Omental fat pad (tissue), 4 donors: Measurements from ENCODE around the gene ZNF430. TPM values are rescaled to one million over a fixed set of nuclear protein-coding genes. Genes with fewer than 3 reads are reported as not detected.
A peak's percentile ranks its signal among the peaks of the same experiment; 100 is the strongest.
"Not testable (repeated sequence)": the region's sequence is repeated elsewhere in the genome, so short reads cannot be mapped to it uniquely, and the experiment has no call there.

Experiments used
- ATAC-seq: fragments of 150-250 bp; one replicate; pipeline ENCODE4 v1.9.1; 2016; ENCODE audit warnings: mild to moderate bottlenecking, moderate library complexity; ENCODE audit not compliant: low FRiP score
- DNase-seq: peaks from one replicate; pipeline ENCODE4 v3.0.0-alpha.2; 2019; ENCODE audit warnings: low spot score
- total RNA-seq, 4 donors: library from RNA; depleted of rRNA; stranded (reverse); fragments of >200 nt; gene quantifications; one replicate each; pipeline ENCODE4 v1.1.0, GENCODE V29; 2016
- TF ChIP-seq, protein P1 (sequence below), 3 donors: fragments of 450-650 bp; IDR thresholded peaks; one replicate each; pipeline ENCODE4 v1.5.1; 2016 to 2017; ENCODE audit warnings: antibody characterized with exemption in 3 of 3, mild to moderate bottlenecking in 3 of 3, moderate library complexity in 2 of 3

The ZNF430 gene
- 10 to 100 TPM in 3 of 4 donors, 1 to 10 TPM in 1; 4.8 to 19.9 (median 12.5) TPM for total RNA-seq

DNA sequence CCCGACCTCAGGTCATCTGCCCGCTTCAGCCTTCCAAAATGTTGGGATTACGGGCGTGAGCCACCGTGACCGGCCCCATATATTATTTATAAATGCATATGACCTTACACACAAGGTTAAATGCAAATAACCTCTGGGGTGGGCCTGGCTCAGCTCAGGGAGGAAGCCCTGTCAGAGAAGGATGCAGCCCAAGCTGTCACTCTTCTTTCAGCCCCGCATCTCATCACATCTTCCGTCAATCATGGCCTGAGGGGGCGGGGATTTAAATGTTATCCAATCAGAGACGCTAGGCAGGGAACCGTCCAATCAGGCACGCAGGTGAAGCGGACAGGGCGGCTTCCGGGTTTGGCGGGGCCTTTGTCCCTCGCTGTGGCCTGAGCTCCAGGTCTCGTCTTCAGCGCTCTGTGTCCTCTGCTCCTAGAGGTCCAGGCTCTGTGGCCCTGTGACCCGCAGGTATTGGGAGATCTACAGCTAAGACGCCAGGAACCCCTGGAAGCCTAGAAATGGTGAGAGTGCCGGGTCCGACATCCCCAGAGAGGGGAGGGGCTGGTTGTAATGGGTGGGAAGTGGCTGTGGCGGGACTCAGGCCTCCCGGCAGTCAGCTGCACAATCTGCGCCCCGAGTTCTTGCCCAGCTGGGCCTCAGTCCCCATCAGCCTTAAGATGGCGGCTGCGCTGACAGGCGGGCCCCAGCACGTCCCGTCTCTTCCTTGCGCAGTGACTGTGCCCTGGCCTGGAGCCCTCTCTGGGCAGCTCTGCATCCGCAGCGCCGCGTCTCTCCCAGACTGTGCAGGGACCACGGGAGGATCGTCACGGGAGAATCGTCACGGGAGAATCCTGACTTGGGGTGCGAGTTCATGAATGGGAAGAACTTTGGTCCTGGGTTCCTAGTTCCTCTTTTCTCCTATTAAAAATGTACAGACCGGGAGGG is at the start of gene ZNF430:
ZNF430 (plus strand) TSS at position 360 of the 930 bp plus-strand sequence; CDS start at position 504, 144 bp downstream.
- TF ChIP-seq, protein P1, sequence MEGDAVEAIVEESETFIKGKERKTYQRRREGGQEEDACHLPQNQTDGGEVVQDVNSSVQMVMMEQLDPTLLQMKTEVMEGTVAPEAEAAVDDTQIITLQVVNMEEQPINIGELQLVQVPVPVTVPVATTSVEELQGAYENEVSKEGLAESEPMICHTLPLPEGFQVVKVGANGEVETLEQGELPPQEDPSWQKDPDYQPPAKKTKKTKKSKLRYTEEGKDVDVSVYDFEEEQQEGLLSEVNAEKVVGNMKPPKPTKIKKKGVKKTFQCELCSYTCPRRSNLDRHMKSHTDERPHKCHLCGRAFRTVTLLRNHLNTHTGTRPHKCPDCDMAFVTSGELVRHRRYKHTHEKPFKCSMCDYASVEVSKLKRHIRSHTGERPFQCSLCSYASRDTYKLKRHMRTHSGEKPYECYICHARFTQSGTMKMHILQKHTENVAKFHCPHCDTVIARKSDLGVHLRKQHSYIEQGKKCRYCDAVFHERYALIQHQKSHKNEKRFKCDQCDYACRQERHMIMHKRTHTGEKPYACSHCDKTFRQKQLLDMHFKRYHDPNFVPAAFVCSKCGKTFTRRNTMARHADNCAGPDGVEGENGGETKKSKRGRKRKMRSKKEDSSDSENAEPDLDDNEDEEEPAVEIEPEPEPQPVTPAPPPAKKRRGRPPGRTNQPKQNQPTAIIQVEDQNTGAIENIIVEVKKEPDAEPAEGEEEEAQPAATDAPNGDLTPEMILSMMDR (IDR thresholded peaks at IDR 0.05): no peak
- ATAC-seq: peak; percentile 99
- DNase-seq: peak; percentile 97

DNA sequence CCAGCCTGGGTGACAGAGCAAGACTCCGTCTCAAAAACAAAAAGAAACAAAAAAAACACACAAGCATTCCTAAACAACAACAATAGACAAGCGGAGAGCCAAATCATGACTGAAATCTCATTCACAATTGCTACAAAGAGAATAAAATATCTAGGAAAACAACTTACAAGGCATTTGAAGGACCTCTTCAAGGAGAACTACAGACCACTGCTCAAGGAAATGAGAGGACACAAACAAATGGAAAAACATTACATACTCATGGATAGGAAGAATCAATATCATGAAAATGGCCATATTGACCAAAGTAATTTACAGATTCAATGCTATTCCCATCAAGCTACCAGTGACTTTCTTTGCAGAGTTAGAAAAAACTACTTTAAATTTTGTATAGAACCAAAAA is 27.7 kb upstream of the ZNF430 start:
- not testable (repeated sequence) for ATAC-seq, DNase-seq

DNA sequence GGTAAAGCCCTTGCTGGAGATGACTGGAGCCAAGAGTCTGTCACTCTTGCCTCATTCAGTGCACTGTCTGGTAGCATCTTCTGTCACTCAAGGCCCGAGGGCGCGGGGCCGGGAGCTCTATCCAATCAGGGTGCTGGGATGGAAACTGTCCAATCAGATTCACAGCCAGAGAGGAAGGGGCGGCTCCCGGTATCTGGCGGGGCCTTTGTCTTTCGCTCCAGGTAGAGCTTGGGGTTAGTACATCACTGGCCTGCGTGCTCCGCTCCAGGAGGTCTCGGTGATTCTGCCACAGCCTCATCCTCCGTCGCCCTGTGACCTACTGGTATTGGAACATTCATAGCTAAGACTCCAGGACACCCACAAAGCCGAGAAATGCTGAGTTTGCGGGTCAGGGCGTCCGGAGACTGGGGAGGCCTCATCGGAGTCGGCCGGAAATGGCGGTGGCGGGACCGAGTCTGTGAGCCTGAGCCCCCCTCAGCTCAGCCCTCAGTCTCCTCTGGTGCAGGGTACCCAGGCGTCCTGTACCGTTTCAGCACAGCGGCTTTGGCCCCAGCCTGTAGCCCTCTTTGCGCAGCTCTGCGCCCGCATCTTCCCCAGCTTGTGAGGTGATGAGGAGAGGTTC is 20.6 kb upstream of the ZNF430 start:
- ATAC-seq (peak; percentile 100), DNase-seq (peak; percentile 42)
- TF ChIP-seq, protein P1 (IDR thresholded peaks at IDR 0.05): no peak

DNA sequence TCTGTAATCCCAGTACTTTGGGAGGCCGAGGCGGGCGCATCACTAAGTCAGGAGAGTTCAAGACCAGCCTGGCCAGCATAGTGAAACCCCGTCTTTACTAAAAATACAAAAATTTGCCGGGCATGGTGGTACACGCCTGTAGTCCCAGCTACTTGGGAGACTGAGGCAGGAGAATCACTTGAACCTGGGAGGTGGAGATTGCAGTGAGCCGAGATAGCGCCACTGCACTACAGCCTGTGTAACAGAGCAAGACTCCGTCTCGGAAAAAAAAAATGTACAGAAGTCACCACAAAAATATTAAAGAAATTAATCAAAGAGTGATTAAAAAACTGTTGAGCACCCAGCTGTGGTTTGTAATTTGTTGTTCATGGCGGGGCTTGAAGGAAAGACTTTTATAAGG is 781 bp downstream of the ZNF430 start:
- ATAC-seq, DNase-seq: not testable (repeated sequence)

DNA sequence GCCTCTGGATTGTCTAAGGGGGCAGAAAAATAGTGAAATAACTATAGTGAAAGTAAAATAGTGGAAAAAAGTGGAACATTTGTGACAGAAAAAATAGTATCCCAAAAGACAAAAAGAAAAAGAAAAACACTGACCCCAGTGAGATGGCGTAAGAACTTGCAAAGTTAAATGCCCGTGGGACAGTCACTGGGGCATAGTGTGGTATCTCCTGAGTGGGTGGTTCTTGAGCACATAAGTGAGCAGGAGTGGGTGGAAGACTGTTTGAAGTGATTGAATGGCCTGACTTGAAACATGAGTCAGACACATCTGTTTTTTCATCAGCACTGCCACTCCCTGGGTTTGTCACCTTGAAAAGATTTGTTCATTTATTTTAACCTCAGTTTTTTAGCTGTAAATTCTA is 2.5 kb downstream of the ZNF430 start:
- peak; percentile 53 for ATAC-seq

DNA sequence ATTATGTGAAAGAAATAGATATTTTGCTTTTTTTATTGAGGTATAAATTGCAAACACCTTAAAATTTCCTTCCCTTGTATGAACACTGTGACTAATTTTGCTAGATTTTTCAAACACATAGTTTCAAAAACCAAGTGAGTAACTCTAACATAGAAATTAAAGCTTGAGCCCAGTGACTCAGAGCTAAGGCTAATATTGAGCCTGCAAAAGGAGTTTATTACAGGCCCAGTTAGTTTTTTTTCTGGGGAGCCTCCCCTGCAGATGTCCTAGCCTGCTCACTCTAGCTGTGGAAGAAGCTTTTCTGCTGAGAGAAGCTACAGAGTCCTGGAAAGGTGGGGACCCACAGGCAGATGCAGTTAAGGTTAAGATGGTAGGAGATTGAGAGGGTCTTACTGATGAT is 3.4 kb downstream of the ZNF430 start:
- TF ChIP-seq, protein P1 (IDR thresholded peaks at IDR 0.05): no peak
- ATAC-seq (no peak), DNase-seq (no peak)

More for the DNA sequence above, 2.5 kb downstream of the ZNF430 start:
- DNase-seq: no peak
- TF ChIP-seq, protein P1 (IDR thresholded peaks at IDR 0.05): no peak

DNA sequence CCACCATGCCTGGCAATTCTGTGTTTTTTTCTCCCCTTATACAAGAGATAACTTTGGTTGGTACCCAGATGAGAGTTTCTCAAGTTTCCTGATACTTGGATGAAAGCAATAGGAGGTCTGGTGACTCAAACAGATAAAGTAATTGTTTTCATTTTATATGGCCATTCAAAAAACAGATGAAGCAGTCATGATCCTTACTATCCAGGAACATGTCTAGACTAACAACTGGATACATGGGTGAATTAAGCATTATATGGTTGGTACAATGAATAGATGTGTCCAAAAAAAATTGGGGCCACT is 8.5 kb downstream of the ZNF430 start:
- DNase-seq (no peak), ATAC-seq (no peak)
- TF ChIP-seq, protein P1 (IDR thresholded peaks at IDR 0.05): no peak

DNA sequence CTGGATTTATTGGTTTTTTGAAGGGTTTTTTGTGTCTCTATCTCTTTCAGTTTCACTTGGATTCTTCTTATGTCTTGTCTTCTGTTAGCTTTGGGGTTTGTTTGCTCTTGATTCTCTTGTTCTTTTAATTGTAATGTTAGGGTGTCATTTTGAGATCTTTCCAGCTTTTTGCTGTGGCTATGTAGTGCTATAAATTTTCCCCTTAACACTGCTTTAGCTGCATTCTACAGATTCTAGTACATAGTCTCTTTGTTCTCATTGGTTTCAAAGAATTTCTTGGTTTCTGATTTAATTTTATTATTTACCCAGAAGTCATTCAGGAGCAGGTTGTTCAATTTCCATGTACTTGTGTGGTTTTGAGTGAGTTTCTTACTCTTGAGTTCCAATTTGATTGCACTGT is 24.6 kb downstream of the ZNF430 start:
- DNase-seq: no peak
- TF ChIP-seq, protein P1 (IDR thresholded peaks at IDR 0.05): no peak

More for the DNA sequence above, 24.6 kb downstream of the ZNF430 start:
- no peak for ATAC-seq
